Liver (tissue), 3 donors: ENCODE results near the gene LPP.

Experiments used
- ATF3 ChIP-seq: IDR thresholded peaks from 2 replicates; pipeline ENCODE4 v1.6.1; 2016; ENCODE audit warnings: antibody characterized with exemption
- CTCF ChIP-seq: fragments of 150-350 bp; IDR thresholded peaks from 2 replicates; pipeline ENCODE4 v1.5.1; 2017; ENCODE audit warnings: improper control_type of control experiment, low read depth, low read length; ENCODE audit not compliant: missing input control
- EGR1 ChIP-seq, 2 donors: IDR thresholded peaks; 2 replicates each; pipeline ENCODE4 v1.6.1; 2016 to 2018; ENCODE audit warnings: antibody characterized with exemption in 2 of 2, low read depth in 2 of 2
- FOXA2 ChIP-seq: IDR thresholded peaks from 2 replicates; pipeline ENCODE4 v1.6.1; 2016; ENCODE audit warnings: antibody characterized with exemption
- GABPA ChIP-seq, 2 donors: IDR thresholded peaks in 1 of 2; conservative IDR thresholded peaks in 1 of 2; 2 replicates each; pipeline ENCODE4 v1.6.1; 2016; ENCODE audit warnings: antibody characterized with exemption in 2 of 2, mild to moderate bottlenecking in 1 of 2, moderate library complexity in 1 of 2
- HNF4A ChIP-seq, 2 donors: conservative IDR thresholded peaks; 2 replicates each; pipeline ENCODE4 v1.6.1; 2016; ENCODE audit warnings: antibody characterized with exemption in 2 of 2, mild to moderate bottlenecking in 2 of 2
- MAX ChIP-seq: IDR thresholded peaks from 2 replicates; pipeline ENCODE4 v1.6.1; 2016; ENCODE audit warnings: antibody characterized with exemption
- RAD21 ChIP-seq, 2 donors: IDR thresholded peaks; 2 replicates each; pipeline ENCODE4 v1.6.1; 2016; ENCODE audit warnings: antibody characterized with exemption in 2 of 2, mild to moderate bottlenecking in 2 of 2
- REST ChIP-seq: IDR thresholded peaks from 2 replicates; pipeline ENCODE4 v1.6.1; 2016; ENCODE audit warnings: antibody characterized with exemption, mild to moderate bottlenecking
- RXRA ChIP-seq, 2 donors: IDR thresholded peaks; 2 replicates each; pipeline ENCODE4 v1.6.1; 2017 to 2018; ENCODE audit warnings: antibody characterized with exemption in 2 of 2, mild to moderate bottlenecking in 1 of 2
- SP1 ChIP-seq: IDR thresholded peaks from 2 replicates; pipeline ENCODE4 v1.6.1; 2018; ENCODE audit warnings: antibody characterized with exemption, mild to moderate bottlenecking
- TAF1 ChIP-seq: conservative IDR thresholded peaks from 2 replicates; pipeline ENCODE4 v1.6.1; 2016; ENCODE audit warnings: antibody characterized with exemption, mild to moderate bottlenecking
- YY1 ChIP-seq: IDR thresholded peaks from 2 replicates; pipeline ENCODE4 v1.6.1; 2016; ENCODE audit warnings: antibody characterized with exemption, mild to moderate bottlenecking
- donor health status: healthy.
- donor health status: healthy.

GRCh38 chr3:188217011-188217463 lies 63.1 kb downstream of the LPP start:
- no peak for TF ChIP-seq CTCF
- TF ChIP-seq GABPA (IDR thresholded peaks at IDR 0.05 in 1 of 2, conservative IDR thresholded peaks at IDR 0.05 in 1 of 2), result no peak
- TF ChIP-seq YY1, result no peak
- TF ChIP-seq MAX, result no peak
- no peak for TF ChIP-seq RXRA (IDR thresholded peaks at IDR 0.05)
- no peak for TF ChIP-seq RAD21 (IDR thresholded peaks at IDR 0.05)
- no peak for TF ChIP-seq TAF1
- no peak for TF ChIP-seq EGR1 (IDR thresholded peaks at IDR 0.05; ENCODE audit: low read depth in 2 of 2)
- no peak for TF ChIP-seq ATF3
- TF ChIP-seq REST, result no peak
- TF ChIP-seq FOXA2, result no peak
- TF ChIP-seq SP1, result no peak
- no peak for TF ChIP-seq HNF4A (conservative IDR thresholded peaks at IDR 0.05)
